GM18526 (cell line): ENCODE data around the gene IL23R.

Experiments used
- POLR2A ChIP-seq: IDR thresholded peaks from 3 replicates; pipeline ENCODE4 v1.6.1; 2011; ENCODE audit not compliant: insufficient read length; ENCODE audit errors: extremely low read depth

IL23R gene

DNA sequence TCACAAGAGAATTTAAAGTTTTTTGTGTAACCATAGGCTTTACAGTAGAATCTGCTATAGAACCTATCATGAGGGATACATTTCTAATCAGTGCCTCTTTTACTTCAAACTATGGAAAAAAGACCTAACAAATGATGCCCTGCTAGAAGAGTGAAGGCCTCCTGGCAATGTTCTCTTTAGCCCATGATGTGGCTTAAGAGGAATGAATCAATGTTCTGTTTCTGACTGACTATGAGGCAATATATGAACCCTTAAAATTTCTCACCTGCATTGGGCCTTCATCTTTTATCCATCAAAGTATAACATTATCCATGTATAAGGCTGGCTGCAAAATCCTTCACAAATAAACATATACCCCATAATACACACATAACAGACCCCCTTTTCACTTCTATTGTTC lies 75.8 kb downstream of the IL23R start:
- no peak for TF ChIP-seq POLR2A

DNA sequence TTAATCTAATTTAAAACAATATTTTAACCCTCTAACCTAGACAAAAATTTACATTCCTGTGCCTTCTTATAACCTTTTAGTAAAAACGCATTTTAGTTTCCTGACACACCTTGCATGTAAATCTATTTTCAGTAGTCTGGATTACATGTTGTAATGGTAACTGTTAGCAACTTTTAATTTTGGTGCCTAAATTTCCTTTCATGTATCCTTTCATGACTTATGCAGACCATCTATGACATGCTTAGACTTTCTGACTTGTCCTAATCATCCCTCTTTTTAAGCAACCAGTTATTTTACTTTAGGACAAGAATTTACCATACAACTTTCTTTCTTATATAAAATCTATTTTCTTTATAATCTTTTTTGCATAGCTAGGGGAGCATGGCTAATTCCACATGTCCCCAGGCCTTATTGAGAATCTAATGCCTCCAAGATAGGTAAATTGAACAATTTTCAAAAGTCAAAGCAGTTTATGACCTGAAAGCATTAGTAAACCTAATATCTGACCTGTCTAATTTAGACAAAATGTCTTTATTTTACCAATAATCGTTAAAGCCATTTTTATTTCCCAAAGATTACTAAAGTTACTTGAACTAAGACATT lies 83.9 kb downstream of the IL23R start:
- no peak for TF ChIP-seq POLR2A

DNA sequence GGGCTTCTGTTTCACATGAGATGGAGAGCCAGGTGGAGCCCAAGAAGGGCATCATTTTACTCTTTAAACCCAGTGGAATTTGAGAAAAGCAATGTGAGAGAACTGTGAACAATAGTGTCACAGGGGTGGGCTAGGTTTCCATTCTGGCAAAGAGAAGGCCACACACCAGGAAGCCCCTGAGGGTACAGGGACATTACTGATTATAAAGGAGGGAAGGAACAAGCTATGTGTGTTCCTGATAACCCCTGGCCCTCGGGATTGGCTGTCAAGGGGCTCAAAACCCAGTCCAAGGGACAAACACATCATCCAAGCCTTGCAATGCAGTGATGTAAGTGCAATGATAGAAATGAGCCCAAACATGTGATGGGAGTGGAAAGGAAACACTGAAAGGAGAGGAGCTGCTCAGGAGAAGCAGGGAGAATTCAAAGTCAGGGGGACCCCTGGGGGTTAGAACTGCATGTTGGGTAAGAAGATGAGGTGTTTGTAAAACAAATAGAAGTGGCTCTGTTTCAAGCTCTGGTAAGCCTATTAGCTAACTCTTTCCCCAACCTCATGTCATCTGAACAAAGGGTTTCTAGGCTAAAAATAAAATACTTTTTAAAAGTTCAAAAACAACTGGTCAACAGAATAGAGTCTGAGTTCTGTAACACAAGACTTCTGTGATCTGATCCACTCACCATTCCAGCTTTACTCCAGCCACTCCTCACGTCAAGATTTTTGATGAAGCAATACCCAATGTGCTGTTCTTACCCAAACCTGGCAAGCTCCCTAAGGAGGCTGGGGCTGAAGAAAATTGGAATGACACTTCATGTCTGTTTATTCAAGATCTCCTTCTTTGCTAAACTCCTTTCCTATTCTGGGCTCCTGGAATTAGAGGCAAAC lies 90.3 kb downstream of the IL23R start:
- no peak for TF ChIP-seq POLR2A

- no peak for TF ChIP-seq POLR2A
These were observed 90.9 kb downstream of the IL23R start for GRCh38 chr1:67257173-67257535.

- no peak for TF ChIP-seq POLR2A
These were observed 95.4 kb downstream of the IL23R start for GRCh38 chr1:67261680-67262079.

GRCh38 chr1:67262735-67263134 lies 96.5 kb downstream of the IL23R start:
- no peak for TF ChIP-seq POLR2A

- no peak for TF ChIP-seq POLR2A
These were observed 97.9 kb downstream of the IL23R start for GRCh38 chr1:67264152-67264551.

- TF ChIP-seq POLR2A: no peak
These were observed 98.6 kb downstream of the IL23R start for GRCh38 chr1:67264899-67265298.

- no peak for TF ChIP-seq POLR2A
These were observed 102.8 kb downstream of the IL23R start for GRCh38 chr1:67269061-67269460.

DNA sequence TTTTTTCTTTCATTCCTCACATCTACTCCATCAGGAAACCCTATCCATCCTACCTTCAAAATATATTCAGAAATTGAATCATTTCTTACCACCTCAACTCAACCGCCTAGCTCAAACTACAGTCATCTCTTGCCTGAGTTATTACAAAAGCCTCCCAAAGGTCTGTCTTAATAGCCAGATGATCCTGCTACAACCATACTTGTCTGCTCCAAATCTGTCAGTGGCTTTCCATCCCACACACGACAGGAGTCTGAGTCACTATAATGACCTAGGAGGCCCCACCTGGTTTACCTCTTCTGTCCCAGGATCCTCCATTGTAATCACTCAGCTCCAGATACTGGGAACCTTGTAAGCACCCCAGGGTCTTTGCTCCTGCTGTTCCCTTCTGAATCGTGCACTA lies 104.3 kb downstream of the IL23R start:
- no peak for TF ChIP-seq POLR2A

GRCh38 chr1:67273591-67273990 lies 107.3 kb downstream of the IL23R start:
- no peak for TF ChIP-seq POLR2A

DNA sequence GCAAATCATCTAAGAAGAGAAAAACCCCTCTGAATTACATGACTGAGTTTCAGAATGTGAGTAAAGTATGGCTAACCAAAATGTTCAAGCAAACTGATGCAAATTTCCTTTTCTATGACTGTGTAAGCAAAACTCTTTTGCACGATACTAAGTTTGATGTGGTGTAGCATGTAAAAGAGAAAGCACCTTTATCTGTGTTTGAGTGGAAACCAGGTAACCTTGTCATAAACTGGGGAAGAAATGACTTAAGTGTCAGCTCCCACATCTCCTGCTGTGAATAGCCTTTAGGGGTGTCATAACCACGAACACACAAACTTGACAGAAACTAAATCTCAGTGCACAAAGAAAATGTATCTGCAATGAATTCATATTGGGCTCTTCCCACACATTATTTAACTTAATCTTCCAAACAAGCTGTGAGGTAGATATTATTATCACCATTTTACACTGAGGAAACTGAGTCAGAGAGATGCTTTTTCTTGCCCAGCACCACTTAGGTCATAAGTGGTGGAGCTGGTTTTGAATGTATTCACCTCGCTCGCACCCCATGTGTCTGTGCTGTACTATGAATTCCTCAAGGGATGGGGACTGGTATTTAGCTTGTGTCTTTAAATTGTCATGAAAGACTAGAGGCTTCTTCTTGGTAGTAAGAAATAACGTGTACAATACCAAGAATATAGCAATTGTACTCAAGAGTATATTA lies 108.5 kb downstream of the IL23R start:
- TF ChIP-seq POLR2A: no peak

DNA sequence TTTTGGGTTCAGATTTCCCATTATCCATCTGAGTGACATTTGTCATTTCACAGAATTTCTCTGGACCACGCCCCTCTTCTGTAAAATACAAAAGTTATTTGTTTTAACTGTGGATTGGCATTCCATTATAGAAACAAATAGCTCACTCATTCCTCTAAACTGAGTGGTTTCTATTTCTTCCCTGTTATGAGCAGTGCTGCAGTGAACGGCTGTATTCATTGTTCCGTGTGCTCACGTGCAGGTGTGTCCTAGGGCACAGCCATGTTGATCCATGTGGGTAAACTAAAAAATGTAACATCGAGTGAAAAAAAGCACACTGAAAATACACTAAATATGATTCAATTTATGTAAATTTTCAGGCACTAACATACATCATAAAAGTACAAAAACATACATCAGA lies 114.4 kb downstream of the IL23R start:
- TF ChIP-seq POLR2A: no peak

- no peak for TF ChIP-seq POLR2A
These were observed 115.0 kb downstream of the IL23R start for GRCh38 chr1:67281244-67281643.

GRCh38 chr1:67285780-67286488 lies 119.7 kb downstream of the IL23R start:
- no peak for TF ChIP-seq POLR2A
